HG02623 (cell line): Measurements from ENCODE around the gene ATG16L1.

Source experiments
- ATAC-seq: cut with Tn5 transposase; IDR thresholded peaks from one replicate; pipeline ENCODE4 v1.9.1; 2021; ENCODE audit warnings: moderate library complexity; ENCODE audit not compliant: unreplicated experiment

ATG16L1 gene

DNA sequence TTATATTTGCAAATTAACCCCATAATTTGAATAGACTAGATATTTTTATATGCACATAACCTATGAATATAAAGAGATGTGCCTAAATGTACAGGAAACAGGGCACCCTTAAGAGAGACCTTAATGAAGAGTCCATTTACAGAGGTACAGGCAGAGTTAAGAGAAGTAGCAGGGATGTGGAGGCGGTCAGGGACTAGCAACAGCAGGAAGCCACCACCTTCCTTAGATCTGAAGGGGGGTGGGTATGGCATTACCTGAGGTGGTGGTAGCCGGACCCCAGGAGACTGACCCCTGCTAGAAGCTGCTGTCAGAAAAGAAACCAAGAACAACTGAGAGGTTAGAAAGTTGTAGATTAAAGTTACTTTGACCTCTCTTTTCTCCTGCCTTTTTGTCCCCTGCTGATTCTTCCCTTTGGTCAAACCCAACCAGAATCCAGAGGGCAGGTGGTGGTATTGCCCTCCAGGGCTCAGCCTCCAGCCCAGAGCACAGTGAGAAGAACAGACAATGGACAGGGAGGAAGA, 24.9 kb upstream of the ATG16L1 start:
- ATAC-seq = no peak

DNA sequence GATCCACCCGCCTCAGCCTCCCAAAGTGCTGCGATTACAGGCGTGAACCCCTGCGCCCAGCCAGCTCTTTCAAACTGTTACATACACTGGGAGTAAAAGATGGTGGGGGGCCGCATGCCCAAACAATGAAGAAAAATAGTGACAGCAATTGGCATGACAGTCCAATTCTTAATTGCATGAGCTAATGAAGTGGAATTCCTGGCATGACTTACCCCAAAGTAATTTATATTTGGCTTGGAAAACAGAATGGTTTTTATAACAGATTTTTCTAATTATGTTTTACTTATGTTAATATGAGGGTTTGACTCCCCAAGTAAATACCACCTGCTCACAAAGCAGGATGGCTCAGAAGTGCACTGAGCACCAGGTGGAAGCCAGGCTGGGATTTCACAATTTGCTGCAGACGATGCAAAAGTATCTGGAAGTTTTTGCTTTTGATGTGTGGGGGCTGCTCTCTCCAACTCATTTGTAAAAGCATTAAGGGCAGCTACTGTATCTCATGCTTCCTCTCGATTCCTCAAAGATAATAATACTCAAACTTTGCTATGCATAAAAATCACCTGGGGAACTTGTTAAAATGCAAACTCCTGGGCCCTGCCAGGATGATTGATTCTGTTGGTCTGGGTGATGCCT, 24.0 kb upstream of the ATG16L1 start:
- no peak for ATAC-seq

DNA sequence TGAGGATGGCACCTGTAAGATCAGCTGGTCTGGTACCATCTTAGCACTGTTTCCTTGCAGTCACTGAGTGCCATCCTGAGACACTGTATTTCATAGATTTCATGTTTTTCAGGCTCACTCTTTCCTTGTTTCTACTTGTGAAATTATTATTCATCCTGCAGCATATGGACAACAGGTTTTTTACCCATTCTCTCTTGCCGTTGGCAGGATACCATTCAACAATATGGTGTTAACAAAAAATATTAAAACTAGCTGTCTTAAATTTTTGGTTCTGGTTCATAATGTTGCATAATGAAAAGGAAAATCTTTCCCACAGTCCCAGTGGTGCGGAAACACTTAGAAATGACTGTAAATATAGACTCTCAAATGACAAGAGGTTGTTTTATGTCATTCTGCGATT, 23.1 kb upstream of the ATG16L1 start:
- ATAC-seq = no peak

DNA sequence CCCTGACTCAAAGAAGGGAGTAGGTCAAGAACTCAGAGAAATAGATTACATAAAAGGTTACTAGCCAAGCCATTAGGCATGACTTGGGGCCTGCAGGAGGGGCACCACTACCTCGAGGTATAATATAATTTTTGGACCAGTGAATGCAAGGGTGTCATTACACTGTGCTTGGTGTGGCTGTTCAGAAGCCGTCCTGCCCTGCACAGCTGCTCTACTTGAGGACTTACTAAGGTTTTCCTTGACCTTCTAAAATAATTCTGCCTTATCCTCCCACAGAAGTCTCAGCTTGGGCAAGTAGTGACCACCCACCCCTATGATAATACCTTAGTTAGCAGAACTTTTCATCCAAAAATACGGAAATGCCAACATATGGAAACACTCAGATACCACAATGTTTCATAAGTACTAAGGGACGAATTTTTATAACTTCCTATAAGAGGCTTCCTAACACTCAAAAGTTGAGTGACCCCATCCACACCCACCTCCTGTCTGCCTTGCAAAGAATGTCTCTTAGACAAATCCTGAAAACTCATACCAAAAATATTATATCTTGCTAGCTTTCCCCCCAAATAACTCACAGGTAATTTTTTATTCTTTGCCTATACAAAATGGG, 17.7 kb upstream of the ATG16L1 start:
- ATAC-seq = no peak

DNA sequence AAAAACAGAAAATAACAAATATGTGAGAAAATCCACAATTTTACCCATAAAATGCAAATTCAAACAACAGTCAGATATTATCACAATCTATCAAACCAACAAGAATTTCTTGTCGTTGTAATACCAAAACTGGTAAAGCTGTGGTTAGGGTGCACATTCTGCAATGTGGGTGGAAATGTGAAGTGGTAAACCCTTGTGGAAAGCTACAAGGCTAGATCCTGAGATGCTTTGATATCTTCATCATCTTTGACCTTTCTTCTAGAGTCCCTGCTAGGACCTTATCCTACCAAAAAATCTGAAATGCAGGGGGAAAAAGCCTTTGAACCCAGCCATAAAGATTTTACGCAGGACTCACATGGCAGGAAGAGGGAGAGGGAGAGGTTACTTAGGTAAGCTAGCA, 17.2 kb upstream of the ATG16L1 start:
- ATAC-seq = no peak

DNA sequence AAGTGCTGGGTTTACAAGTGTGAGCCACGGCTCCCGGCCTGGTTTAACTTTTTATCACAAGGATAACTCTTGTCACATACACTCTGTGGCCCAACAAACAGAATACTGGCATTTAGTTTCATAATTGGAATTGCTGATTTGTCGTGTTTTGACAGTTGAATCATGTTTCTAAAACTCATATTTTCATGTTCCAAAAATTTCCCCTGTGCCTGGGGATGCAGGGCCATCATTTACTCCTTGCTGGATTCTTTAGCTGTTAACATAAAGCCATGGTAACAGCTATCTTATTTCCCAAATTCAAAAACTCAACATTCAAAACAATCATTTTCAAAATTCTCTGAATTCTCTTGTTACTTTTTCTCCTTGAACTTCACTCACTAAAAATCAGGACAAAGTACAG, 16.5 kb upstream of the ATG16L1 start:
- ATAC-seq = no peak

DNA sequence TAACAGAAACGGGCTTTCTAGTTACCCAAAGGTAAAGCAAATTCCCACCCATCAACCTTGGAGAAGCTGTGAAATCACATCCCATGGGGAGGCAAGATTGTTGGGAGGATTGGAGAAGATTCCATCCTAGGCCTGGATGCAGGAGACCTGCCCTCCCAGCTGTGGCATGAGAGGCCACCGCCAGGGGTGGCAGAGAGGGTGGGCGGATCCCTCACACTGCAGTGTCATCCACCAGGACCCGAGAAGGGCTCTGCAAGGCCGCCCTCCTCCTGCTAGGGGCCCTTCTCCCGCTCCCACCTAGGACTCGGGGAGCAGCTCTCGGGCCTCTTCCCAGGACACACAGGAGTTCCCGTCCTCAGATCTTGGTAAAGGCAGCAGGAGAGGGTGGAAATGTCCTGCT, 15.5 kb upstream of the ATG16L1 start:
- ATAC-seq = no peak

DNA sequence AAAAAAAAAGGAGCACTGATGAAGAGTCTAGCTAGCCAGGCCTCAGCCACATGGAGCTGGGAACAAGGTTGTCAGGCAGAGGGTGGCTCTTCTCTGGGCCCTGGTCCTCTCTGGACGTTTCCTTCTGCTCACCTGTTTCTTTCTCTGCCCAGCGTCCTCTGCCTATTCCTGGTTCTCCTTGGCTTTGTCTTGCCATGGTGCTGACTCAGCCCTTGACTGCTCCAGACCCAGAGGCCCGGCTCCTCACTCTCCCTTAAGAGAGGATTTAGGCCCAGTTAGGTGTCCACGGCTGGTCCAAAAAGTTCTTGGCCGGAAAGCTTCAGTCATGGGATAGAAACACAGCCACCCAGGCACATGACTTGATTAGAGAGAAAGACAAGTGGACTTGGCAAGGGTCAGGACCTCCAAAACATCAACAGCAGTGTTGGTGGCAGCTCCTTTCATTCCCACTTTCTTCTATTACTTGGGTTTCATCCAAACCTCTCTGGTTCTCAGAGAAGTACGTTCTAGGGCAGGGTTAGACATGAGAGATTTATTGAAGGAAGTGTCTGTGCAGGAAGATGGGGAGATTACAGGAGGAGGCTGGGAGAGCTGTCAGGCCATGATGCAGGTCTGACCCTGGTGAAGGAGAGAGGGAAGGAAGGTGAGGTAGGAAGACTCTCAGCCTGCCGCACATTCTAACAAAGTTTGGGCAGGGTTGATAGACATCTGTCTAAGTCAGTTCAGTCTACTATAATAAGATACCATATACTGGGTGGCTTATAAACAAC, 14.5 kb upstream of the ATG16L1 start:
- ATAC-seq = no peak

DNA sequence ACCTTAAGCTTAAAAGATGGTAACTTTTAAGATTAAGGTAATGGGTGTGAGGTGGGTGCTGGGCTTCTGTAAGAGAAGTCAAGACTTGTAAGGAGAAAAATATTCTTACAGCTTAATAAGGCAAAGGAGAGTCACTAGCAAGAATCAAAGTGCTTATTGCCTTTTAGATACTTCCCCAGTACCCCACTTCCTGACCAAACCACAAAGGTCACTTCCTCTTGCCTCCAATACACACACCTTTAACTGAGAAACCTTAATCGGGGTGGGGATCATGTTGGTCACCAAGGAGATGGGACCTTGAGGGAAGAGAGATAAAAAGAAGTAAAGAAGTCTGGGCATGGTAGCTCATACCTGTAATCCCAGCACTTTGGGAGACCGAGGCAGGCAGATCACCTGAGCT, 10.6 kb upstream of the ATG16L1 start:
- ATAC-seq = no peak

DNA sequence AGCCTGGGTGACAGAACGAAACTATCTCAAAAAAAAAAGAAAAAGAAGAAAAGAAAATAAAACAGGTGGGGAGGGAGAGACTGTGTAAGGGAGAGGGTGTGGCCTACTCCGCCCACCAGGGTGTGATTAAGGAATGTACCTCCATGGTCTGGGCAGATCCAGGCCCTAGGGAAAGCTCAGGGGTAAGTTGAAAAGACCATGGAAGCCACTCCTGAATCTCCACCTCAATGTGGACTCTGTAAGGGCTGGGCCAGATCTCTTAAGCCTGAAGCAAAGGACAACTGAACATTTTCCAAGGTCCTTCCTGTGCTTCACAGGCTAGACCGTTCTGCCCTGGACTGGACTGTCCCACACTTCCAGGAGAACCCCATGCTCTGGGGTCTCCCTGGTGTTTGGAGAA, 9.7 kb upstream of the ATG16L1 start:
- no peak for ATAC-seq

DNA sequence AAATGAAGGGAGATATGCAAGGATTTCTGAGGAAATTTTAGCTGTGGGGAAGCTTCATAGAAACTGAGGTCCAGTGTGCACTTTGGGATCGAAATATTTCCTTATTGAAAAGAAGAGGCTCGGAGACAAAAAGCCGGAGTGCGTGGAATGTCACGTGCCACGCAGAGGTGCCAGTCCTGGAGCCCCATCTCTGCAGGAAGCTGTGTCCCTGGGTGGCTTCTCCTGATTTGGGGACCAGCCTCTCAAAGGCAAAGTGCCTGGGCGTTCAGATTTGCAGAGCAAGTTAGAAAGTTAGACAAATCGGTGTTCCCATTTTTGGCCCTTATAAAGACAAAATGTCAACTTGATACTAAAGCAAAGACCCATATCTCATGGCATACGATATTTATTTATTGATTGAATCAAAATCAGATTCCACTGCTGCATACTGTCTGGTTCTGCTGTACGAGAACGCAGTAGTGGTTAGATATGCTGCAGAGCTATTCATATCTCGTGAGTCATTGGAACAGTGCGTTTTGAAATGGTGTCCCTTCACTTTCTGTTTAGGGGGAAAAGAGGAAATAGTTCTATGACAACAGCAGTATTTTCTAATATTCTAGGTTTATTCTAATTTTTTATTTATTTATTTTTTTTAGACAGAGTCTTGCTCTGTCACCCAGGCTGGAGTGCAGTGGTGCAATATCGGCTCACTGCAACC, 9.1 kb upstream of the ATG16L1 start:
- no peak for ATAC-seq

DNA sequence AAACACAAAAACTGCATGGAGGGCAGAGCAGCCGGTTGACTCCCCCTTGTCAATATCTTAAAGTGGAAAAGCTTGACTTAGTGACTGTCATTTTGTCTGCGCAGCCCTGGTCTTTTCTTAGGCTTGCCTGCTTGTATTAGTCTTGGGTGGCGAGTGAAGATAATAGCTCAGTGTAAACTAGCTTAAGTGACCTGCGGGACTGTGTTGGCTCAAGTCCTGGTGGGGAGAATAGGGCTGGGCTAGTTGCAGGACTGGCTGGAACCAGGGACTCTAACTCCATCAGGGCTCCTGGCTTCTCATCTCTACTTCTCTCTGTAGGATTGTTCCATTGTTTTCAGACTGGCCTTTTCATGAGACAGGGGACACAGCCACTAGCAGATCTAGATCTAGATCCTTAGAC, 8.1 kb upstream of the ATG16L1 start:
- ATAC-seq = no peak

DNA sequence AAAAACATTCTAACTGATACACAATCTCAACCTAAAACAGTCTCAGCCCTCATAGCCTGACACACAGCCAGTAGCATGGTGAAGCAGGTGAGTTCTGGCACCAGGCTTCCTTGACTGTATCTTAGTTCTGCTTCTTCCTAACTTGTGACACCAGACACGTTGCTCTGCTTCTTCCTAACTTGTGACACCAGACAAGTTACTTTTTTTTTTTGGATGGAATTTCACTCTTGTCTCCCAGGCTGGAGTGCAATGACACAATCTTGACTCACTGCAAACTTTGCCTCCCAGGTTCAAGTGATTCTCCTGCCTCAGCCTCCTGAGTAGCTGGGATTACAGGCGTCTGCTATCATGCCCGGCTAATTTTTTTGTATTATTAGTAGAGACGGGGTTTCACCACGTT, 6.7 kb upstream of the ATG16L1 start:
- no peak for ATAC-seq

DNA sequence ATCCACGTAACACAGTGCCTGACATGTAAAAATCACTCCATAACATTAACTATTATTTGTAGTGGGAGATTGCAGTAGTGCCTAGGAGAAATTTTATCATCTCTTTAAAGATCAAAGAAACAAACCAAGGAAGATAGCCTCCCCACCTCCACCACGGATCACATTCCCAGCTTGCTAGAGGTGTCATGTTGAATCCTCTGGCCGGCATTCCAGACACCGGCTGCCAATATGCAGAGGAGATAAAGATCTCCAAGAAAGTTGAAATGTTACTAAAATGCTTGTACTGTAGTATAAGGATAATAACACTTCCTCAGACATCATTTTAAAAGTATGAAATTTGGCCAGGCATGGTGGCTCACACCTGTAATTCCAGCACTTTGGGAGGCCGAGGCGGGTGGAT, 6.1 kb upstream of the ATG16L1 start:
- ATAC-seq = no peak

DNA sequence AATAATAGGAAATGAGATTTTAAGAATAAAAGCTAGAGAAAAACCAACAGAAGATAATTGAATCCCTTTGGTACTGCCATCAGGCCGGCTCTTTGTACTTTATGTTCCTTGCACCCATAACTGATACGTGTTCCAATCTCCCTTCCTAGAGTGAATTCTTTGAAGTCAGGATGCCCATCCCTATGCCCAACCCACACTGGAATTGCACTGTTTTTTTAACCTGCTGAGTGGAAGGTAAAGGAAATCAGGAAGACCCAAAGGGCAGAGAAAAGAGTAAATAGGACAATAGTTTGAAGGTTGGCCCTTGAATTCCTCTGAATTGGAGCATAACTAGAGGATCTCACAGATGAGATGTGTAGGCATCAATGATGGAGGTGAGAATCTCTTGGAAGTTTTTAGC, 4.4 kb upstream of the ATG16L1 start:
- no peak for ATAC-seq

DNA sequence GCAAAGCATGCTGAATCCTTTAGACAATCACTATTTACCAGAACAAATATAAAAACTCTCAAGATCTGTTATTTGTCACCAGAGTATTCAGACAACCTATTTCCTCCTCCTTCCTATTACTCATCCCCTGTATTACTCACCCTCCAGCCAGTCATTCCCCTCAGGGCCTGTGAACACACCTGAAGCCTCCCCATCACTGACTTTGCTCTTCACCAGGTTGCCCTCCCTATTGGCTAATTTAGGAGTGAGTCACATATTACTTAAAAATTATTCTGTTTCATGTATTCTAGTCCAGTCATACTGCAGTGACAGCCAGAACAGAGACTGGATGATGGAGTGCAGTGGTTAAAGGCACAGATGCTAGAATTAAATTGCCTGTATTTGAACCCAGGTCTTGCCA, 3.7 kb upstream of the ATG16L1 start:
- no peak for ATAC-seq

DNA sequence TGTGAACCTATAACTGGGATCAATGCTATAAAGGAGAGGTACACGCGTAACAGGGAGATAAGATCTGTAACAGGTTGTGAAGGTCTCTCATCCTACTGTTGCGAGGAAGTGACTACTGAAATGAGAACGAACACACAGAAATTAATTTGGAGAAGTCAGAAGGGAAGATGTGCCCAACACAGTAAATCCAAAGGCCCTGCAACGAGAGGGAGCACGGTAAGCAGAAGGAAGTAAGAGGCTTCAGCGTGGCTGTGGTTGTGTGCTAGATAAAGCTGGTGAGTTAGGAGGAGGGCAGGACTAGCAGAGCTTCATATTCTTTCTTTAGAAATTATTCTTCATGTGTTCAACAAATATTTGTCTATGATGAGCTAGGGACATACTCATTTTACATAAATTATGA, 2.5 kb upstream of the ATG16L1 start:
- no peak for ATAC-seq

DNA sequence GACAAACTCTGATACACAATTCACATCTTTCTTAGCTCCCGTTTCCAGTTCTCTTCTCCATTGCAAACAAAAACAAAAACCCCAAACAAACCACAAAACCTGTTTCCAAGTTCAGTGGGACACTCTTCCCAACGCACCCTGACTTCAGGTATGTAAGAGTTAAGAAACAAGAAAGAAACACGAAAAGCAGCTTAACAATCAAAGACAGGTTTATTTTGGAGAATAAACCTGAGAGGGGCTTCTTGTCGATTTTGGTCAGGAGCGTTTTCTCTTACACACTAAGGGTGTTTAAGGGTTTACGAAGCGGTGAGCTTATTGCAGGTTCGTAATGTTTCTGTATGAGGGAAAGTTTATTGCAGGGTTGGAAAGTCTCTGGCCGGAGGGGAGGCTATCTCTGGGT, 905 bp upstream of the ATG16L1 start:
- no peak for ATAC-seq

DNA sequence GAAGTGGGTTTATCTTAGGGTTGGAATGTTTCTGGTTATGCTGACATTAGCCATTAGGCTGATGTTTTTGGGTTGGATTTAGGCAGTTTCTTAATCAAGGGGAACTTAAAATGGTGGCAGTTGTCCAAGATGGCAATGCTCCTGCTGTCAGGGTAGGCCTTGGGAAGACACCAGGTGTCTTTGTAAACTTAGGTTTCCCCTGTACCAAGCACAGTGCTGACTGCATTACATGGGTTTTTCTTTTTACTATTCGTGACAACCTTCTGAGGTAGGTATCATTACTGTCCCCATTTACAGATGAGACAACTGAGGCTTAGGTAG, 528 bp upstream of the ATG16L1 start:
- ATAC-seq = peak; percentile 10

DNA sequence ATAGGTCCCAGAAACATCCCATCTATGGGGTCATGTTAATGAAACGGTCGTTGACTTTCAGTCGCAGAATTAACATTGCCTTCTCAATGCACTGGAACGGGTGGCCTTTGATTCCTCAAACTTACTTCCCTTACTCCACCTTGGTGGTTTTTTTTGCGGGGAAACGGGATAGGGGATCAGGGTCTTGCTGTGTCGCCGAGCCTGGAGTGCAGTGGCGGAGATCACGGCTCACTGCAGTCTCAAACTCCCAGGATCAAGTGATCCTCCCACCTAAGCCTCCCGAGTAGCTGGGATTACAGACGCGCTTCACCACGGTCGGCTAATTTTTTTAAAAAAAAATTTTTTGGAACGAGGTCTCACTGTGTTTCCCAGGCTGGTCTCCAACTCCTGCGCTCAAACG, 754 bp downstream of the ATG16L1 start:
- no peak for ATAC-seq

DNA sequence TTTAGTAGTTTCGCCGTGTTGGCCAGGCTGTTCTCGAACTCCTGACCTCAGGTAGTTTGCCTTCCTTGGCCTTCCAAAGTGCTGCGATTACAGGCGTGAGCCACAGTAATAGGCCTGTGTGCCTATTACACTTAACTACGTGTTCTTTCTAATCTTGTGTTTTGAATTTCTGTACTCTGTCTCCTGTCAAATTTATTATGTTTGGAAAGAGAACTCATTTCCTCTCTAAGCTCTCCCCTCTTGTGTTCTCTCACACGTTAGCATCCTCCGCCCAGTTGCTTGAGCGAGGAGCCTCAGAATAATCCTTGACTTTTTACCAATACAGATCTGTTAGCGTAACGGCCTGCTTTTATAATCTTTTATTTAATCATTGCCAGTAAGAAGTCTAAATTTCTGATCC, 3.7 kb downstream of the ATG16L1 start:
- no peak for ATAC-seq

DNA sequence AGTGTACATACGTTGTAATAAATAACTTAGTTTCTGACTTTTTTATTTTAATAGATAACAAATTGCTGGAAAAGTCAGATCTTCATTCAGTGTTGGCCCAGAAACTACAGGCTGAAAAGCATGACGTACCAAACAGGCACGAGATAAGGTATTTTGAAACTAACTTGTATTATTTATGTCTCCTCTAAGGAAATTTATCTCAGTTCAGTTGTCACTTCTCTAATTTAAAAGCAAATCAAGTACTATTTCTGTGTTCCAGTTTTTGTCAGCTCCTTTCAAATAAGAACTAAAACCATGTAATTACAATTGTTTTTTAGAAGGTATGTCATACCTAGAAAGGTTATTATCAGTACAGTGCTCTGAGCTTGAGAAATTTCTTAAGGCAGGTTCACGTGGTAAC, 4.6 kb downstream of the ATG16L1 start:
- ATAC-seq = no peak
